ENCODE results near the gene C17orf67. TPM values are rescaled to one million over a fixed set of nuclear protein-coding genes. Genes with fewer than 3 reads are reported as not detected.

Gene C17orf67
- total RNA-seq, 1 donor from 2014 or later: 1.4 TPM

GRCh38 chr17:56792267-56792666 lies 41.5 kb downstream of the C17orf67 start:
- no peaks in the 10 kb centered on the region for H4K20me1 ChIP-seq (ENCODE audit: low read depth)
- no peaks in the 10 kb centered on the region for H3K36me3 ChIP-seq
- Mint-ChIP-seq H3K36me3 (peaks cover 4% of the 10 kb centered on the region), H3K4me1 (peaks cover 6% of the 10 kb centered on the region), H3K4me3 (peak overlapping the region; percentile 20), H3K27ac (no peak overlapping the region), H3K9me3 (peaks cover 4% of the 10 kb centered on the region), H3K27me3 (ENCODE audit: insufficient read depth, low read depth) (peaks cover 11% of the 10 kb centered on the region)
- no peak overlapping the region for H3K4me3 ChIP-seq
- no peaks in the 10 kb centered on the region for H3K79me2 ChIP-seq (ENCODE audit: low read depth)
- TF ChIP-seq EZH2phosphoT487 (IDR thresholded peaks at IDR 0.05) (no peak), EZH2 (IDR thresholded peaks at IDR 0.05) (no peak), CTCF (IDR thresholded peaks at IDR 0.05) (no peak)
- peaks cover 11% of the 10 kb centered on the region for H3K4me1 ChIP-seq
- H3K27ac ChIP-seq: no peak overlapping the region
- no peaks in the 10 kb centered on the region for H3K9me3 ChIP-seq (ENCODE audit: low read depth)
- H3F3A ChIP-seq (ENCODE audit: low read depth): peaks cover 8% of the 10 kb centered on the region
- DNase-seq (ENCODE audit: low spot score): no peak
- H3K9ac ChIP-seq: no peak overlapping the region
- no peaks in the 10 kb centered on the region for H3K27me3 ChIP-seq
- H3K4me2 ChIP-seq: no peak overlapping the region
- H2AFZ ChIP-seq (replicated peaks): no peak overlapping the region

GRCh38 chr17:56786989-56787482 lies 46.7 kb downstream of the C17orf67 start:
- Histone ChIP-seq H3K4me2 (no peak overlapping the region), H3K27ac (no peak overlapping the region), H3K9ac (no peak overlapping the region), H3K9me3 (ENCODE audit: low read depth) (no peaks in the 10 kb centered on the region), H2AFZ (replicated peaks) (no peak overlapping the region), H4K20me1 (ENCODE audit: low read depth) (no peaks in the 10 kb centered on the region), H3F3A (ENCODE audit: low read depth) (no peaks in the 10 kb centered on the region), H3K4me3 (no peak overlapping the region), H3K79me2 (ENCODE audit: low read depth) (no peaks in the 10 kb centered on the region), H3K36me3 (no peaks in the 10 kb centered on the region), H3K27me3 (peaks cover 8% of the 10 kb centered on the region), H3K4me1 (no peaks in the 10 kb centered on the region)
- TF ChIP-seq CTCF (IDR thresholded peaks at IDR 0.05): no peak
- TF ChIP-seq EZH2phosphoT487 (IDR thresholded peaks at IDR 0.05): no peak
- no peak for TF ChIP-seq EZH2 (IDR thresholded peaks at IDR 0.05)
- no peak overlapping the region for H3K27ac Mint-ChIP-seq
- H3K27me3 Mint-ChIP-seq (ENCODE audit: insufficient read depth, low read depth): peaks cover 8% of the 10 kb centered on the region
- H3K4me1 Mint-ChIP-seq: peaks cover under 1% of the 10 kb centered on the region
- H3K36me3 Mint-ChIP-seq: no peaks in the 10 kb centered on the region
- DNase-seq (ENCODE audit: low spot score): no peak
- H3K4me3 Mint-ChIP-seq: no peak overlapping the region
- no peaks in the 10 kb centered on the region for H3K9me3 Mint-ChIP-seq

DNA sequence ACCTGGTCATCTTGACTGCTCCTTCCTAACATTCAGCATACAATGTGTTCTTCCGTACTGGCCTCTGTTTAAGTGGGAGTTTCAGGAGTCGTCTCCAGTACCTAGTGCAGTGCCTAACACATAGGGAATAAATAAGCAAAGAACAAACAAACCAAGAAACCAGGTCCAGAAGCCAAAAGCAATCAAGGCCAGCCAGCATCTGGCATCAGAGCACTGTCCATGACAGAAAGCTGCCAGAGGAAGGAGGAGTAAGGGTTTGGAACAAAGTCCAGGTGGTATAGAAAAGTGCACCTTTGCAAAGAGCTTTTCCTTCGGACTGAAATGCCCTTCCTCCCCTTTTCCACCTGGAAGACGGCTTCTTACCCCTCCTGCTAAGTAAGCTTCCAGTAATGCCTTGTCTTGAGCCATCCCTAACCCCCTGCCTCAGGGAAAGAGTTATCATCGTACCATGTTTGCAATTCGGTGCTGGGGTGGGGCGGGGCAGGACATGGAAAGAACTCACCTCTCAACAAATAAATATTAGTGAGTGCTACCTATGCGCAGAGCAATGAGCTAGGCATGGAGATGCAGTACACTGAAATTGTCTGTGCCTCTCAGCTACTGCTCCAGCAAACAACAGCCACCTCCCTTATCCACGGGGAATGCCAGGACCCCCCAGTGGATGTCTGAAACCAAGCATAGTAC lies 47.6 kb downstream of the C17orf67 start:
- Histone ChIP-seq H3K36me3 (no peaks in the 10 kb centered on the region), H3K4me1 (no peaks in the 10 kb centered on the region), H3K4me2 (no peak overlapping the region), H3K27me3 (peaks cover 17% of the 10 kb centered on the region), H3K79me2 (ENCODE audit: low read depth) (no peaks in the 10 kb centered on the region), H2AFZ (replicated peaks) (no peak overlapping the region), H3K9me3 (ENCODE audit: low read depth) (no peaks in the 10 kb centered on the region), H3F3A (ENCODE audit: low read depth) (no peaks in the 10 kb centered on the region), H3K27ac (no peak overlapping the region), H3K4me3 (no peak overlapping the region), H4K20me1 (ENCODE audit: low read depth) (no peaks in the 10 kb centered on the region), H3K9ac (no peak overlapping the region)
- Mint-ChIP-seq H3K27me3 (ENCODE audit: insufficient read depth, low read depth) (peaks cover 7% of the 10 kb centered on the region), H3K4me1 (peaks cover 5% of the 10 kb centered on the region), H3K27ac (no peak overlapping the region), H3K36me3 (no peaks in the 10 kb centered on the region), H3K9me3 (no peaks in the 10 kb centered on the region), H3K4me3 (no peak overlapping the region)
- no peak for TF ChIP-seq EZH2 (IDR thresholded peaks at IDR 0.05)
- no peak for TF ChIP-seq EZH2phosphoT487 (IDR thresholded peaks at IDR 0.05)
- no peak for TF ChIP-seq CTCF (IDR thresholded peaks at IDR 0.05)
- DNase-seq (ENCODE audit: low spot score): no peak

All from neural progenitor cell (in vitro differentiated cells).